ENCODE measurements around the gene CARMIL3.

CARMIL3 gene

DNA sequence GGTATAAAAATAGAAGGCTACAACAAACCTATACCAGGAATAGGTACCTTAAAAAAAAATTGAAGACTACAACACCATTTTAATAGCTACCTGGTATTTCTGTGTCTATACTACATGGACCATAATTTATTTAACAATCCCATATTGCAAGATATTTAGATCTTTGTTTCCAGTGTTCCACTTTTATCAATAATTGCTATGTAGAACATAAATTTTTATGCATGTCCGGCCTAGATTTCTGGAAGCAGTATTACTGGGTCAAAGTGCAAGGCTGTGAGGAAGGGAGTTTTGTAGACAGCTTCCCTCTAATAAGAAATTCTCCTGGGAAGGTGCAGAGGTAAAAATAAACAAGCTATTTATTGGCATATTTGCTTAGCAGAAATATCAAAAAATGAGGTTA lies 58.7 kb downstream of the CARMIL3 start:
- H3K36me3 ChIP-seq (ENCODE audit: insufficient read depth, low read length): no peaks in the 10 kb centered on the region
- H3K9ac ChIP-seq (ENCODE audit: low read length): no peak overlapping the region
- H3F3A ChIP-seq (ENCODE audit: insufficient read depth, low read length): no peaks in the 10 kb centered on the region; the same call in 1 of the 2 replicates
- no peak for TF ChIP-seq EZH2 (IDR thresholded peaks at IDR 0.05; ENCODE audit: borderline replicate concordance, low read length)
- H3K27me3 ChIP-seq (ENCODE audit: insufficient read depth, low read length): no peaks in the 10 kb centered on the region
- no peaks in the 10 kb centered on the region; the same call in 1 of the 2 replicates for H3K79me2 ChIP-seq (ENCODE audit: insufficient read depth, low read length)
- no peaks in the 10 kb centered on the region for H3K9me2 ChIP-seq (ENCODE audit: low read depth, low read length)
- no peak overlapping the region for H3K4me3 ChIP-seq (ENCODE audit: low read depth, low read length, poor library complexity, severe bottlenecking)
- H3K27ac ChIP-seq (ENCODE audit: low read depth, low read length, poor library complexity, severe bottlenecking): no peak overlapping the region
- H3K4me1 ChIP-seq (ENCODE audit: insufficient read depth, low read length, severe bottlenecking): peaks cover 15% of the 10 kb centered on the region
- H3K9me3 ChIP-seq (ENCODE audit: low read length): no peaks in the 10 kb centered on the region
- no peaks in the 10 kb centered on the region for H4K20me1 ChIP-seq (ENCODE audit: insufficient read depth, low read length)
- no peak overlapping the region for H2AFZ ChIP-seq (ENCODE audit: low read length)
- H3K4me2 ChIP-seq (ENCODE audit: low read length): no peak overlapping the region

GRCh38 chr14:24113379-24113800 lies 61.6 kb downstream of the CARMIL3 start:
- Histone ChIP-seq H4K20me1 (ENCODE audit: insufficient read depth, low read length) (no peaks in the 10 kb centered on the region), H3K4me1 (ENCODE audit: insufficient read depth, low read length, severe bottlenecking) (peaks cover 27% of the 10 kb centered on the region), H3K9me2 (ENCODE audit: low read depth, low read length) (no peaks in the 10 kb centered on the region), H3F3A (ENCODE audit: insufficient read depth, low read length) (no peaks in the 10 kb centered on the region), H3K9ac (ENCODE audit: low read length) (peak overlapping the region; percentile 86), H2AFZ (ENCODE audit: low read length) (no peak overlapping the region), H3K9me3 (ENCODE audit: low read length) (no peaks in the 10 kb centered on the region), H3K27me3 (ENCODE audit: insufficient read depth, low read length) (no peaks in the 10 kb centered on the region), H3K36me3 (ENCODE audit: insufficient read depth, low read length) (peaks cover 21% of the 10 kb centered on the region; the same call in 1 of the 2 replicates), H3K79me2 (ENCODE audit: insufficient read depth, low read length) (peaks cover 4% of the 10 kb centered on the region; the same call in 1 of the 2 replicates), H3K4me2 (ENCODE audit: low read length) (peak overlapping the region; percentile 87), H3K4me3 (ENCODE audit: low read depth, low read length, poor library complexity, severe bottlenecking) (peak overlapping the region; percentile 76), H3K27ac (ENCODE audit: low read depth, low read length, poor library complexity, severe bottlenecking) (peak overlapping the region; percentile 90)
- no peak for TF ChIP-seq EZH2 (IDR thresholded peaks at IDR 0.05; ENCODE audit: borderline replicate concordance, low read length)
- TF ChIP-seq, protein P1, sequence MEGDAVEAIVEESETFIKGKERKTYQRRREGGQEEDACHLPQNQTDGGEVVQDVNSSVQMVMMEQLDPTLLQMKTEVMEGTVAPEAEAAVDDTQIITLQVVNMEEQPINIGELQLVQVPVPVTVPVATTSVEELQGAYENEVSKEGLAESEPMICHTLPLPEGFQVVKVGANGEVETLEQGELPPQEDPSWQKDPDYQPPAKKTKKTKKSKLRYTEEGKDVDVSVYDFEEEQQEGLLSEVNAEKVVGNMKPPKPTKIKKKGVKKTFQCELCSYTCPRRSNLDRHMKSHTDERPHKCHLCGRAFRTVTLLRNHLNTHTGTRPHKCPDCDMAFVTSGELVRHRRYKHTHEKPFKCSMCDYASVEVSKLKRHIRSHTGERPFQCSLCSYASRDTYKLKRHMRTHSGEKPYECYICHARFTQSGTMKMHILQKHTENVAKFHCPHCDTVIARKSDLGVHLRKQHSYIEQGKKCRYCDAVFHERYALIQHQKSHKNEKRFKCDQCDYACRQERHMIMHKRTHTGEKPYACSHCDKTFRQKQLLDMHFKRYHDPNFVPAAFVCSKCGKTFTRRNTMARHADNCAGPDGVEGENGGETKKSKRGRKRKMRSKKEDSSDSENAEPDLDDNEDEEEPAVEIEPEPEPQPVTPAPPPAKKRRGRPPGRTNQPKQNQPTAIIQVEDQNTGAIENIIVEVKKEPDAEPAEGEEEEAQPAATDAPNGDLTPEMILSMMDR (IDR thresholded peaks at IDR 0.05; ENCODE audit: low read length): no peak

DNA sequence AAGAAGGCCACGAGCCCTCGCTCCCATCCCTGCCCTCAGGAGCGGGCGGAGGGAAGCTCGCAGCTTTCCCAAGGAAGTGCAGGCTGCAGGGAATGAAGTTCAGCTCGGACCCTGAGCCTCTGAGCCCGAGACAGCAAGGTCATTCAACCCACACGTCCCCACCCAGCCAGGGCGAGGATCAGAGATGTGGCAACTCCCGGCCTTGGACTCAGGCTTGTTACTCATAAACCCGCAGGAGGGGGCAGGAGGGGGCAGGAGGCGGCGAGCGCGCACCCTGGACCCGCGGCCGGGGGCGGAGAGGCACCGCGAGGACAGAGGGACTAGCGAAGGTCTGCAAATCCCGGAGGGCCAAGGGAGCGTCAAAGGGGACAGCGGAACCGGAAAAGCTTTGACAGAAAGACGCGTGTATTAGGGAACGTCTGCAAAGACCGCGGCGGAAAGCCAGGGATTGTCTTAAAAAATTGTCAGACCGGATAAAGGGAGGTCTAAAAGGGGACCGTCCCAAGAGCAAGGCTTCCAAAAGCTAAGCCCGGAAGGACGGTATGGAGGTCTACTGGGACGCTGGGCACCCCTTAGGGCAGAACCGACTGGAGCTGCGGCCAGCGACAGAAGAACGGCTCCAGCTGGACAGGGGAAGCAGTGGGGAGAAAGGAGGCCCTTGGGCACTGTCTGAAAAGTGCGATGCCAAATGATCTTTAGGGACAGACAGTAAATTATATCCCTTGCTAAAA lies 62.2 kb downstream of the CARMIL3 start:
- H3K9me2 ChIP-seq (ENCODE audit: low read depth, low read length): no peaks in the 10 kb centered on the region
- no peaks in the 10 kb centered on the region for H4K20me1 ChIP-seq (ENCODE audit: insufficient read depth, low read length)
- peaks cover 21% of the 10 kb centered on the region for H3K4me1 ChIP-seq (ENCODE audit: insufficient read depth, low read length, severe bottlenecking)
- peak overlapping the region; percentile 76 for H3K4me3 ChIP-seq (ENCODE audit: low read depth, low read length, poor library complexity, severe bottlenecking)
- peak overlapping the region; percentile 87 for H3K4me2 ChIP-seq (ENCODE audit: low read length)
- H3K9ac ChIP-seq (ENCODE audit: low read length): peak overlapping the region; percentile 86
- peak overlapping the region; percentile 90 for H3K27ac ChIP-seq (ENCODE audit: low read depth, low read length, poor library complexity, severe bottlenecking)
- H3K27me3 ChIP-seq (ENCODE audit: insufficient read depth, low read length): no peaks in the 10 kb centered on the region
- H2AFZ ChIP-seq (ENCODE audit: low read length): no peak overlapping the region
- H3F3A ChIP-seq (ENCODE audit: insufficient read depth, low read length): no peaks in the 10 kb centered on the region
- H3K9me3 ChIP-seq (ENCODE audit: low read length): no peaks in the 10 kb centered on the region
- H3K79me2 ChIP-seq (ENCODE audit: insufficient read depth, low read length): peaks cover 4% of the 10 kb centered on the region; the same call in 1 of the 2 replicates
- peaks cover 26% of the 10 kb centered on the region; the same call in 1 of the 2 replicates for H3K36me3 ChIP-seq (ENCODE audit: insufficient read depth, low read length)
- TF ChIP-seq, protein P1 (IDR thresholded peaks at IDR 0.05; ENCODE audit: low read length): no peak
- no peak for TF ChIP-seq EZH2 (IDR thresholded peaks at IDR 0.05; ENCODE audit: borderline replicate concordance, low read length)
